Right lung (tissue), 10 donors: ENCODE data around the gene CASP5. TPM values are rescaled to one million over a fixed set of nuclear protein-coding genes. Genes with fewer than 3 reads are reported as not detected.
A peak's percentile ranks its signal among the peaks of the same experiment; 100 is the strongest.
"Not testable (repeated sequence)": the region's sequence is repeated elsewhere in the genome, so short reads cannot be mapped to it uniquely, and the experiment has no call there.

ENCODE experiments used
- DNase-seq, 2 donors: peaks; one replicate each; pipeline ENCODE4 v3.0.0-alpha.2; 2013
- long read RNA-seq, 8 donors: transcript quantifications; one replicate each; lab custom pipeline, GENCODE V29; 2026
- polyA plus RNA-seq, 5 donors: library from polyadenylated mRNA; unstranded; fragments of 120-200 nt; gene quantifications; one replicate each; pipeline versions ENCODE4 v1.2.1 to v1.2.3, GENCODE V29; 2013; ENCODE audit warnings: inconsistent platforms in 1 of 5, low replicate concordance in 1 of 5; ENCODE audit not compliant: insufficient read length in 5 of 5, insufficient read depth in 1 of 5

The CASP5 gene
- polyA plus RNA-seq, result under 1 TPM; 0.21 to 0.44 (median 0.36) TPM
- long read RNA-seq, donor 1, result 0 reads
- long read RNA-seq, donor 2, result 0 reads
- long read RNA-seq, donor 3, result 0 reads
- long read RNA-seq, donor 4, result 0 reads
- long read RNA-seq, donor 5, result 0 reads
- long read RNA-seq, donor 6, result 0 reads
- long read RNA-seq, donor 7, result 0 reads
- long read RNA-seq, donor 8, result 0 reads

DNA sequence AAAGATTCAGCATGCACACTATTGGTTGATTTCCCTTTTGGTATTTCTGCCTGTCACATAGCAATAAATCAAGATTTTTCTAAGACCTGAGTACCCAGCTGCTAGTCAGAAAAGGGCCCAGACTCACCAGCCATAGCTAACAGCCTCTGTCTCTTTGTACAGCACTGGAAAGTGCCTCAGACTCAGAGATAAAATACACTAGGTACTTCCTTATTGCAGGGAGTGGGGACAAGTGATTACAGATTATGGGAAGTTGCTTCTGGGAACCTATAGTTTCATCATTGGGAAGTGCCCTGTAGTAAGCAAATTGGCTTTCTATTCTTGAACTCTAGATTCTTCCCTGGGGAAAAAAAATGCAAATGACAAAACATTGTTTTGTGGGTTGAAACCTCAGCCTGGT lies at the start of gene CASP5:
CASP5 (minus strand) TSS at position 166 of the 400 bp plus-strand sequence; CDS start at position 134, 32 bp downstream.
- DNase-seq, result no peak

- DNase-seq, result not testable (repeated sequence)
Measured at GRCh38 chr11:105072080-105072479, 49.1 kb upstream of the CASP5 start.

DNA sequence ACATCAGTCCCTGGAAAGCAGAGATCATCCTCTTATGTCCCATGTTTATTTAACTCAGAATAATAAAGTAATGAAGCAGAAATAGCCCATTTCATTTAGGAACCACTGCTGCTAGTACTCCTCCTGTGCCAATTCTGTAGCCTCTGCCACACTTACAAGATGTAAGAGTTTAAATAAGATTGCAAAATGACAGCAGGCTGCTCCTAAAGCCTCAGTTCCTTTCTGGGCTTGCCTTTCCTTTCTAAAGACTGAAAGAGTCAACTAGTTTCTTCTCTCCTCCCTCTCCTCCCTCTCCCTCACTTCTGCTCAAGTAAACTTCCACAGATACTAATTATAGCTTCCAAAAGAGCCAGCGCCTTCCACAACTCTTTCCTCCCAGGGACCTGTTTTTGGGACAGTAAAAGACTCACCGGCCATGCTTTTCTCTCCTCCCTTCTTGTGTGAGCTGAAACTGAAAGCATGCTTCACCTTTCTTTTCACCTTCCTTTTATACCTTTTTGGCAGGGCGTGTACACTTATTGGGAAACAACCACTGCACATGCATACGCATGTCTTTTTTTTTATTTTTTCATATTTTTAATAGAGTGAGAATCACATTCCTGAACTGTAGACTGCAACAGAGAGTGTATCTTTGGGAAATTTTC lies 48.2 kb upstream of the CASP5 start:
- DNase-seq, result no peak

- no peak for DNase-seq
Measured at GRCh38 chr11:105070306-105070705, 47.3 kb upstream of the CASP5 start.

DNA sequence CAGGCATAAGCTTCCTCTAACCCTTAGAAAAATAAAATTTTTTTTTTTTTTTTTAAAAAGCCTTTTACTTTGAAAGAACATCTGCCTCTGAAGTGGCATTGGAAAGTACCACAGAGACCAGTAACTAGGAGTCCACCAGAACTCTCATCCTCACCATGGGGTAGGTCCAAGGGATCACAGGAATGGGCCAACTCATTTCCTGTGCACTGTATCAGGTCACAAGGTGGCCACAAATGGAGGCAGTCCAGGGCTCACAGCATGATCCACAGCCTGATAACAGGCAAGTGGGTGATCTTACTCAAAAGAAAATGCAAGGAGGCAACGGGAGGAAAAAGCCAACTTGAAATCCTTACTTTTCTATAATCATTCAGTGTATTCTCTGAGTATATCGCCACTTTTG lies 46.8 kb upstream of the CASP5 start:
- not testable (repeated sequence) for DNase-seq

- peak in 1 of 2 donors; percentile 22 for DNase-seq
Measured at GRCh38 chr11:105063245-105063941, 40.4 kb upstream of the CASP5 start.

DNA sequence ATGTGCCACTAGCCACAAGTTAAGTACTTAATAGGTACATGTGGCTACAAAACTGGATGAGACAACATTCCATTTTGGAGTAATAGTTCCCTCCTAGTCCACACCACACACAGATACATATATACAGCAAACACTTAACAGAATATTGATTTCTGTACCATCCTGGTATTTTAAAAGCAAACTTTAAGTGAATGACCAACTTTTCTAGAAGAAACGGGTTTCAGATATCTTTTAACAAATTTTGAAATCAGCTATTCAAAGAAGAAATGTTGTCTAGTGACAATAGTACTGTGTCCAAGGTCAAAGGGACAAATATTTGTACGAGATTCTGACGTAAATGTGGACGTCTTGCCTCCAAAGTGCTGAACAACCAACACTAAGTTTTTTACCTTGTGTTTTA lies 34.5 kb upstream of the CASP5 start:
- DNase-seq, result no peak

- no peak for DNase-seq
Measured at GRCh38 chr11:105056446-105056845, 33.5 kb upstream of the CASP5 start.

- DNase-seq, result no peak
Measured at GRCh38 chr11:105054723-105055493, 31.9 kb upstream of the CASP5 start.

DNA sequence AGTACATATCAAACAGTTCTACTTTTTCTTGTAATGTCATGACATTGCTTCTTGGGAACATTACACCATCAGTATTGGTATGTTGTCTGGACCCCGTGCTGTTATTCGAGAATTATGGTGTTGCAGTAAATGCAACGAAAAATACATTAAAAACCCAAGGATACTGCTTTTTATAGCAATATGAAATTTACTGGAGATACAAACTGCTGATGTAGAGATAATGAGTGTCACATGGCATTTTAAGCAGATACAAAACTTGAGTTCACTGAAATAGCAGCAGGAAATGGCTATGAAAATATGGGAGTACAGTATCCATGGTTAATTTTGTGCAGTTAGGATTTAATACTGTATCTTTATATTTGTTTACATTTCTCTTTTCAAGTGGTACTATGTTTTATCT lies 29.5 kb upstream of the CASP5 start:
- DNase-seq, result no peak

GRCh38 chr11:105051559-105051958 lies 28.6 kb upstream of the CASP5 start:
- no peak for DNase-seq

DNA sequence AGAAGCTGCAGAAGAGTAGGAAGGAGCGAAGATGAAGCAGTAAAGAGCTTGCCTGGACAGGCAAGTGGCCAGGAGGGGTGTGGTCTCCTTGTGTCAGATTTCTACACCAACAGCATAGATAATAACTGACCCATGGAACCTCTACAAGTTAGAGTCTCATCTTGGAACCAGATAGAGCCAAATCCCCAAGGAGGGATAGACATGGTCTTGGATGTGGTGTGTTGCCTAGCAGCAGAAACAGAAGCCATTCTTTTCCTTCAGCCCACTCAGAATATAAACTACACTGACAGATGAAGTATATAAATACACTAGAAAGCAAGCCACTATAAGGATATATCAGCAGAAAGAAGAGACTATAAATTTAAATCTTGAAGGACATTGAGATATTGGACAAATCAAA lies 26.5 kb upstream of the CASP5 start:
- no peak for DNase-seq

DNA sequence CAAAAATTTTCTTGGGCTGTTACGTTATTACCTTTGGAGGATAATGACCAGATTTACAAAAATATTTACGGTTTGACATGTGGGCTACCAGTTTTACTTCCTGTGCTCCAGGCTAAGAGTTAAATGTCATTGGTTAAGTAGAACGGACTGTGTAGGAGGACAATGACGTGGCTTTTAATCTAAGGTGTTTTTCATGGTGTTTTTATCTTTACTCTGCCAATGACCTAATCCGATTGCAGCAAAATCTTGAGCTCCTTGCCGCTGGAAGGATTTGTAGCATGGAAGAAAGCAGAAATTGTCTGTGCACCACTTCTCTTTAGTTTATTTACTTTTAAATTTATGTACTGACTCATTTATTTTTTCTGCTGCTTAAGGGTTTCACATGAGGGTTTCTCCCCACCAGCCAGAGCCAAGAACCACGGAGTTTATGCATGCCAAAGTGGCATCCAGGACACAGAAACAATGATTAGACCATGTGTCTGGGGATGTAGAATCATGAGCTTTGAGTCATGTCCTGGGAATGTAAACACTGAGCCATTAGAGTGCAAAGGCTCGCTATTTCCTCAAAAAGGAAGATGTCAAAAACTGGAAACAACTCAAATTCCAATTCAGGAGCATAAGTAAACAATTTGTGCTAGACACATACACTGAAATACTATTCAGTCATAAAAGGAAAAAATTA lies 24.1 kb upstream of the CASP5 start:
- peak in 1 of 2 donors; percentile 60 for DNase-seq

DNA sequence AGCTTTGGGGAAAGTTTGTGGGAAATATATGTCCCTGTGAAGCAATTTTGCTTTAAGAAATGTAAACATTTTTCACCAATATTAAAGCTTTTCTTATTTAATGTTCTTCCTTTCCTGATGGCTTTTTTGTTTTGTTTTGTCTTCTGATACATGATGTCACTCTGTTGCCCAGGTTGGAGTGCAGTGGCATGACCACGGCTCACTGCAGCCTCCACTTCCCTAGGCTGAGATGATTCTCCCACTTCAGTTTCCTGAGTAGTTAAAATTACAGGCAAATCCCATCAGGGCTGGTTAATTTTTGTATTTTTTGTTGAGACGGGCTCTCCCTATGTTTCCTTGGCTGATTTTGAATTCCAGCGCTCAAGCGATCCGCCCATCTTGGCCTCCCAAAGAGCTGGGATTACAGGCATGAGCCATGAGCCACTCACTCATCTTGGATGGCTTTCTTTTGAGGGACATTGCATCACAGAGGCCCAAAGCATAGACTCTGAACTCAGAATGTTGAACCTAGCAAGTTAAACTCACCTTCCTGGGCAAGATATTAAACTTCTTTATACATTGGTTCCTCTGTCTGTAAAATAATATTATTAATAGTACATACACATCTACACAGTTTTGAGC lies 22.8 kb upstream of the CASP5 start:
- DNase-seq, result no peak

DNA sequence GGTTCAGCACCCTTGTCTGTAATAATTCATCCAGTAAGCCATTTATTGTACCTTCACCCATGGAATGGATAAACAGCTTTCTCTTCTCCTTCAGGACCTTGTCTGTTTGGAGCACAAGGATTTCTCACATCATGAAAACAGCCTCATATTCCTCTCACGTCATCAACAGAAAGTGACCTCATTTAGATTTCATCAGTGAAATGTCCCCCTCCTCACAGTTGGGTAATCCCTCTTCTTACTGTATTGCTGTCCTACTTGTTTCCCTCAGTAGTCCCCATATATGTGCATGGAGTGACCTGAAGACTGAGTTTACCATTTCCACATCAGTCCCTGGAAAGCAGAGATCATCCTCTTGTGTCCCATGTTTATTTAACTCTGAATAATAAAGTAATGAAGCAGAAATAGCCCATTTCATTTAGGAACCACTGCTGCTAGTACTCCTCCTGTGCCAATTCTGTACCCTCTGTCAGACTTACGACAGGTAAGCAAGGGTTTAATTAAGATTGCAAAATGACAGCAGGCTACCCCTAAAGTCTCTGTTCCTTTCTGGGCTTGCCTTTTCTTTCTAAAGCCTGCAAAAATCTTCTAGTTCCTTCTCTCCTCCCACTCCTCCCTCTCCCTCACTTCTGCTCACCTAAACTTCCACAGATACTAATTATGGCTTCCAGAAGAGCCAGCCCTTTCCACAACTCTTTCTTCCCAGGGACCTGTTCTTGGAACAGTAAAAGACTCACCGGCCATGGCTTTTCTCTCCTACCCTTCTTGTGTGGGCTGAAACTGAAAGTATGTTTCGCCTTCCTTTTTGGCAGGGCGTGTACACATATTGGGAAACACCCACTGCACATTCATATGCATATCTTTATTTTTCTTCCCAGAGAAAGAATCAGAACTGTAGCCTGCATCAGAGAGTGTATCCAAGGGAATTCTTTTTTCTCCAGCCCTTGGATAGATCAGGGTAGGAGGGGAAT lies 21.9 kb upstream of the CASP5 start, which contains the start of gene CARD16:
CARD16 (minus strand) TSS at position 779 of the 968 bp plus-strand sequence; CDS start at position 741, 38 bp downstream.
- peak; percentile 61 to 66 for DNase-seq

- no peak for DNase-seq
Measured at GRCh38 chr11:105042178-105042577, 19.2 kb upstream of the CASP5 start.

GRCh38 chr11:105040703-105041102 lies 17.7 kb upstream of the CASP5 start:
- DNase-seq, result no peak

GRCh38 chr11:105034813-105035620 lies 12.0 kb upstream of the CASP5 start, which contains the start of gene CASP1:
Gene CASP1, minus strand, starts transcription at chr11:105035144. Its CDS starts 31 bp downstream, at chr11:105035113.
- DNase-seq, result peak; percentile 56 to 73

DNA sequence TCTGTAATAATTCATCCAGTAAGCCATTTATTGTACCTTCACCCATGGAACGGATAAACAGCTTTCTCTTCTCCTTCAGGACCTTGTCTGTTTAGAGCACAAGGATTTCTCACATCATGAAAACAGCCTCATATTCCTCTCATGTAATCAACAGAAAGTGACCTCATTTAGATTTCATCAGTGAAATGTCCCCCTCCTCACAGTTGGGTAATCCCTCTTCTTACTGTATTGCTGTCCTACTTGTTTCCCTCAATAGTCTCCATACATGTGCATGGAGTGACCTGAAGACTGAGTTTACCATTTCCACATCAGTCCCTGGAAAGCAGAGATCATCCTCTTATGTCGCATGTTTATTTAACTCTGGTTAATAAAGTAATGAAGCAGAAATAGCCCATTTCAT lies 11.4 kb upstream of the CASP5 start:
- not testable (repeated sequence) for DNase-seq
